Smooth muscle cell of the coronary artery (primary cell): ENCODE measurements around the gene SNTN. TPM values are rescaled to one million over a fixed set of nuclear protein-coding genes. Genes with fewer than 3 reads are reported as not detected.

Experiments used
- total RNA-seq: library from RNA; depleted of rRNA; stranded (reverse); fragments of >200 nt; gene quantifications from 2 replicates; pipeline ENCODE4 v1.2.3, GENCODE V29; 2014; ENCODE audit warnings: low replicate concordance

The SNTN gene
- total RNA-seq = not detected in 2 replicates

DNA sequence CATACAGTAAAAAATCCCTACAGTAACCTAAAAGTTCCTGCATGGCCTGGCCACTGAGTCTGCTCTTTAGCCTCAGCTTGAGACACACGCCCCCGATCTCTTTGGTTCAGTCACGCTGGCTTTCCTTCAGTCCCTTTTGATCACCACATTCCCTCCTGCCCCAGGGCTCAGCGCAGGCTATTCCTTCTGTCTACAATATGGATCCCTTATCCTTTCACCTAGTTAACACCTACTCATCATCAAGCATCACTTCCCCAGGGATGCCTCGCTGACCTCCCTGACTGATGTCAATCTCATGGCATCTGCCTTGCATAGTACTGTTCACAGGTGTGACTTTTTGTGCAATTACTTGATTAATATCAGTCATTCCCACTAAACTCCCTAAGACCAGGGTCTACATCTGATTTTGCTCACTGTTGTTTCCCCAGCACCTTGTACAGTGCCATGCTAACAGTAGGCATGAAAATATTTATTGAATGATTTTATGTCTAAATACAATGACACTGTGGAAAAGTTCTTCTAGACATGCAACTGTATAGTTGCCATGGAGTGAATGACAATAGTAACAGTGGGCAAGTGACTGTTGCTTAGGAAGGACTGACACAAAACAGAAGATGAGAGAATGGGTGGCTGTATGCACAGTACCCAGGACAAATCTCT is at the start of gene SNTN:
TSS of gene SNTN (plus strand) at position 610 of the 660 bp plus-strand sequence. CDS start at position 623, 13 bp downstream.

Other genes starting within 250 kb of the SNTN start
- not detected in 2 replicates for gene C3orf49, start 166.6 kb downstream of the SNTN start, total RNA-seq
- gene THOC7, start 211.1 kb downstream of the SNTN start, total RNA-seq = 16.0 and 37.8 TPM in 2 replicates
- 6.3 and 8.3 TPM in 2 replicates for gene ATXN7, start 211.2 kb downstream of the SNTN start, total RNA-seq